K562 (cell line): ENCODE measurements around the gene KLHL22. TPM values are rescaled to one million over a fixed set of nuclear protein-coding genes. Genes with fewer than 3 reads are reported as not detected.

ENCODE experiments used
- CBX3 ChIP-seq, 2 experiments: IDR thresholded peaks; 1 replicate in 1 of 2; 2 replicates in 1 of 2; pipeline ENCODE4 v1.6.1; 2012; ENCODE audit warnings: inconsistent platforms in 2 of 2, low read length in 2 of 2, borderline replicate concordance in 1 of 2, control low read depth in 1 of 2
- CHCHD3 ChIP-seq: fragments of 250-450 bp; sonication (Bioruptor Pico); IDR thresholded peaks from 2 replicates; pipeline ENCODE4 v2.1.2; 2022; ENCODE audit warnings: mild to moderate bottlenecking
- HIVEP1 ChIP-seq: fragments of 250-450 bp; sonication (Bioruptor Pico); IDR thresholded peaks from 2 replicates; pipeline ENCODE4 v1.4.0; 2020; ENCODE audit warnings: mild to moderate bottlenecking
- ILK ChIP-seq: fragments of 450-650 bp; IDR thresholded peaks from 2 replicates; pipeline ENCODE4 v1.6.1; 2016; ENCODE audit warnings: missing genetic modification characterization, low read depth, mild to moderate bottlenecking, missing compliant biosample characterization, moderate library complexity, borderline replicate concordance
- KAT7 ChIP-seq: sonication (generic); formaldehyde crosslinking; IDR thresholded peaks from 2 replicates; pipeline ENCODE4 v1.8.0; 2022; ENCODE audit warnings: missing genetic modification reagents, mild to moderate bottlenecking, borderline replicate concordance
- SP2 ChIP-seq: IDR thresholded peaks from 2 replicates; pipeline ENCODE4 v1.6.1; 2011; ENCODE audit warnings: mild to moderate bottlenecking, low read depth, low read length, moderate library complexity; ENCODE audit not compliant: poor library complexity, severe bottlenecking; ENCODE audit errors: extremely low read depth
- ZBTB1 ChIP-seq: sonication (generic); formaldehyde crosslinking; IDR thresholded peaks from 2 replicates; pipeline ENCODE4 v1.8.1; 2023; ENCODE audit warnings: missing genetic modification reagents, low read depth, mild to moderate bottlenecking, borderline replicate concordance
- ZNF76 ChIP-seq: fragments of 250-450 bp; sonication (Bioruptor Pico); IDR thresholded peaks from 2 replicates; pipeline ENCODE4 v1.4.0; 2020; ENCODE audit warnings: mild to moderate bottlenecking, moderate library complexity, borderline replicate concordance
- polyA plus RNA-seq, 8 experiments: library from polyadenylated mRNA; depleted of rRNA in 4 of 8; stranded (reverse) in 5 of 8; unstranded in 3 of 8; fragments of >200 nt; fragmentation: Nextera tagmentation in 2 of 8; fragmentation: Illumina TruSeq in 1 of 8; extraction: Ambion mirVana in 2 of 8; extraction: Trizol in 1 of 8; gene quantifications; 2 replicates each; pipeline versions ENCODE4 v1.2.1 to v1.2.3, GENCODE V29; 2011 to 2014; ENCODE audit warnings: inconsistent platforms in 1 of 8, missing spikeins in 1 of 8
- total RNA-seq, 7 experiments: library from RNA; depleted of rRNA in 6 of 7; stranded (reverse); fragments of >200 nt in 6 of 7; fragmentation: Illumina TruSeq in 2 of 7; extraction: Trizol in 2 of 7; gene quantifications; 2 replicates each; pipeline versions ENCODE4 v1.2.1 to v1.2.3, GENCODE V29; 2011 to 2021; ENCODE audit warnings: low replicate concordance in 1 of 7
- TF ChIP-seq, protein P1 (sequence below): fragments of 450-650 bp; IDR thresholded peaks from 2 replicates; pipeline ENCODE4 v1.6.1; 2016; ENCODE audit warnings: mild to moderate bottlenecking, moderate library complexity
- TF ChIP-seq, protein P2 (sequence below): sonication (generic); formaldehyde crosslinking; IDR thresholded peaks from 2 replicates; pipeline ENCODE4 v1.8.0; 2022; ENCODE audit warnings: mild to moderate bottlenecking, missing genetic modification reagents, borderline replicate concordance

The KLHL22 gene
- total and polyA plus RNA-seq, 9 of the 15 experiments (the other 6 are each of a cell fraction or from before 2014, with no cell fraction given): 1.3 to 25.6 (median 15.2) TPM

DNA sequence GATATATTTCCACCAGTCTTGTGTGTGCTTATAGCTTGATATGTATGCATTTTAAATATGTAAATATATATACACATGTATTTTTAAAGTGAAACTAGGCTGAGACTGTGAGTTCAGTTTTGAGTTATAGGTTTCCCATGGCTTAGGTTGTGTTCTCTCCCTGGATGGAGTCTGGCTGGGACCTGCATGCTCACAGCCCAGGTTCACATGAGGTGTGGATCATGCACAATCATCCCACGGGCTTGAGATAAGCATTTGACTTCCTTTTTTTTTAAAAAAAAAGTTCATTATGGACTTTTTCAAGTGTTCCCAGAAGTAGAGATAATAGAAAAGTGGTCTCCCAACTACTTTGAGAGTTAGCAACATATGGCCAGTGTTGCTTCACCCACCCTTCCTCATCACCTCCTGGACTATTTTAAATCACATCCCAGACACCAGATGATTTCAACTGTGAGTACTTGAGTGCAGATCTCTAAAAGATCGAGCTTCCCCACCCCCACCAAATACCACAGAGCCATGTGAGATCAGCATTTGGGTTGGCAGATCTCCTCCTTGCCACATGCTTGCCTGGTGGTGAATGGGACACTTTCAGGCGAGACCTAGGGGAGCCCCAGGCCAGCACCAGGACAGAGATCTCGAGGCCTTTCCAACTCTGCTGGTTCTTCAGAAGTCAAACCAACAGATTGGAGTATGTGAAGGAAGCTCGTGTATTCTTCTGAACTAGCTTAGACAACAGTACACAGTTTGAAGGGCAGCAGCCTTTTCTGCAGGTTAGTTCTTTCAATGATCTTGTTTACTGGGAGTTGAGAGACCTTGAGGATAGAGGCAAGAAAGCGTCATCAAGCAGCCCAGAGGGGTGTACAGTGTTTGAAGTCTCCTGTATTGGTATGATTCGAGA lies 27.7 kb upstream of the KLHL22 start (continued):
- TF ChIP-seq, protein P1, sequence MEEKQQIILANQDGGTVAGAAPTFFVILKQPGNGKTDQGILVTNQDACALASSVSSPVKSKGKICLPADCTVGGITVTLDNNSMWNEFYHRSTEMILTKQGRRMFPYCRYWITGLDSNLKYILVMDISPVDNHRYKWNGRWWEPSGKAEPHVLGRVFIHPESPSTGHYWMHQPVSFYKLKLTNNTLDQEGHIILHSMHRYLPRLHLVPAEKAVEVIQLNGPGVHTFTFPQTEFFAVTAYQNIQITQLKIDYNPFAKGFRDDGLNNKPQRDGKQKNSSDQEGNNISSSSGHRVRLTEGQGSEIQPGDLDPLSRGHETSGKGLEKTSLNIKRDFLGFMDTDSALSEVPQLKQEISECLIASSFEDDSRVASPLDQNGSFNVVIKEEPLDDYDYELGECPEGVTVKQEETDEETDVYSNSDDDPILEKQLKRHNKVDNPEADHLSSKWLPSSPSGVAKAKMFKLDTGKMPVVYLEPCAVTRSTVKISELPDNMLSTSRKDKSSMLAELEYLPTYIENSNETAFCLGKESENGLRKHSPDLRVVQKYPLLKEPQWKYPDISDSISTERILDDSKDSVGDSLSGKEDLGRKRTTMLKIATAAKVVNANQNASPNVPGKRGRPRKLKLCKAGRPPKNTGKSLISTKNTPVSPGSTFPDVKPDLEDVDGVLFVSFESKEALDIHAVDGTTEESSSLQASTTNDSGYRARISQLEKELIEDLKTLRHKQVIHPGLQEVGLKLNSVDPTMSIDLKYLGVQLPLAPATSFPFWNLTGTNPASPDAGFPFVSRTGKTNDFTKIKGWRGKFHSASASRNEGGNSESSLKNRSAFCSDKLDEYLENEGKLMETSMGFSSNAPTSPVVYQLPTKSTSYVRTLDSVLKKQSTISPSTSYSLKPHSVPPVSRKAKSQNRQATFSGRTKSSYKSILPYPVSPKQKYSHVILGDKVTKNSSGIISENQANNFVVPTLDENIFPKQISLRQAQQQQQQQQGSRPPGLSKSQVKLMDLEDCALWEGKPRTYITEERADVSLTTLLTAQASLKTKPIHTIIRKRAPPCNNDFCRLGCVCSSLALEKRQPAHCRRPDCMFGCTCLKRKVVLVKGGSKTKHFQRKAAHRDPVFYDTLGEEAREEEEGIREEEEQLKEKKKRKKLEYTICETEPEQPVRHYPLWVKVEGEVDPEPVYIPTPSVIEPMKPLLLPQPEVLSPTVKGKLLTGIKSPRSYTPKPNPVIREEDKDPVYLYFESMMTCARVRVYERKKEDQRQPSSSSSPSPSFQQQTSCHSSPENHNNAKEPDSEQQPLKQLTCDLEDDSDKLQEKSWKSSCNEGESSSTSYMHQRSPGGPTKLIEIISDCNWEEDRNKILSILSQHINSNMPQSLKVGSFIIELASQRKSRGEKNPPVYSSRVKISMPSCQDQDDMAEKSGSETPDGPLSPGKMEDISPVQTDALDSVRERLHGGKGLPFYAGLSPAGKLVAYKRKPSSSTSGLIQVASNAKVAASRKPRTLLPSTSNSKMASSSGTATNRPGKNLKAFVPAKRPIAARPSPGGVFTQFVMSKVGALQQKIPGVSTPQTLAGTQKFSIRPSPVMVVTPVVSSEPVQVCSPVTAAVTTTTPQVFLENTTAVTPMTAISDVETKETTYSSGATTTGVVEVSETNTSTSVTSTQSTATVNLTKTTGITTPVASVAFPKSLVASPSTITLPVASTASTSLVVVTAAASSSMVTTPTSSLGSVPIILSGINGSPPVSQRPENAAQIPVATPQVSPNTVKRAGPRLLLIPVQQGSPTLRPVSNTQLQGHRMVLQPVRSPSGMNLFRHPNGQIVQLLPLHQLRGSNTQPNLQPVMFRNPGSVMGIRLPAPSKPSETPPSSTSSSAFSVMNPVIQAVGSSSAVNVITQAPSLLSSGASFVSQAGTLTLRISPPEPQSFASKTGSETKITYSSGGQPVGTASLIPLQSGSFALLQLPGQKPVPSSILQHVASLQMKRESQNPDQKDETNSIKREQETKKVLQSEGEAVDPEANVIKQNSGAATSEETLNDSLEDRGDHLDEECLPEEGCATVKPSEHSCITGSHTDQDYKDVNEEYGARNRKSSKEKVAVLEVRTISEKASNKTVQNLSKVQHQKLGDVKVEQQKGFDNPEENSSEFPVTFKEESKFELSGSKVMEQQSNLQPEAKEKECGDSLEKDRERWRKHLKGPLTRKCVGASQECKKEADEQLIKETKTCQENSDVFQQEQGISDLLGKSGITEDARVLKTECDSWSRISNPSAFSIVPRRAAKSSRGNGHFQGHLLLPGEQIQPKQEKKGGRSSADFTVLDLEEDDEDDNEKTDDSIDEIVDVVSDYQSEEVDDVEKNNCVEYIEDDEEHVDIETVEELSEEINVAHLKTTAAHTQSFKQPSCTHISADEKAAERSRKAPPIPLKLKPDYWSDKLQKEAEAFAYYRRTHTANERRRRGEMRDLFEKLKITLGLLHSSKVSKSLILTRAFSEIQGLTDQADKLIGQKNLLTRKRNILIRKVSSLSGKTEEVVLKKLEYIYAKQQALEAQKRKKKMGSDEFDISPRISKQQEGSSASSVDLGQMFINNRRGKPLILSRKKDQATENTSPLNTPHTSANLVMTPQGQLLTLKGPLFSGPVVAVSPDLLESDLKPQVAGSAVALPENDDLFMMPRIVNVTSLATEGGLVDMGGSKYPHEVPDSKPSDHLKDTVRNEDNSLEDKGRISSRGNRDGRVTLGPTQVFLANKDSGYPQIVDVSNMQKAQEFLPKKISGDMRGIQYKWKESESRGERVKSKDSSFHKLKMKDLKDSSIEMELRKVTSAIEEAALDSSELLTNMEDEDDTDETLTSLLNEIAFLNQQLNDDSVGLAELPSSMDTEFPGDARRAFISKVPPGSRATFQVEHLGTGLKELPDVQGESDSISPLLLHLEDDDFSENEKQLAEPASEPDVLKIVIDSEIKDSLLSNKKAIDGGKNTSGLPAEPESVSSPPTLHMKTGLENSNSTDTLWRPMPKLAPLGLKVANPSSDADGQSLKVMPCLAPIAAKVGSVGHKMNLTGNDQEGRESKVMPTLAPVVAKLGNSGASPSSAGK: no peak
- TF ChIP-seq CHCHD3: no peak
- TF ChIP-seq ZNF76 (CRISPR knock-in tag): peak; percentile 80; the same call in 1 of the 2 replicates
- no peak for TF ChIP-seq SP2
- TF ChIP-seq, protein P2, sequence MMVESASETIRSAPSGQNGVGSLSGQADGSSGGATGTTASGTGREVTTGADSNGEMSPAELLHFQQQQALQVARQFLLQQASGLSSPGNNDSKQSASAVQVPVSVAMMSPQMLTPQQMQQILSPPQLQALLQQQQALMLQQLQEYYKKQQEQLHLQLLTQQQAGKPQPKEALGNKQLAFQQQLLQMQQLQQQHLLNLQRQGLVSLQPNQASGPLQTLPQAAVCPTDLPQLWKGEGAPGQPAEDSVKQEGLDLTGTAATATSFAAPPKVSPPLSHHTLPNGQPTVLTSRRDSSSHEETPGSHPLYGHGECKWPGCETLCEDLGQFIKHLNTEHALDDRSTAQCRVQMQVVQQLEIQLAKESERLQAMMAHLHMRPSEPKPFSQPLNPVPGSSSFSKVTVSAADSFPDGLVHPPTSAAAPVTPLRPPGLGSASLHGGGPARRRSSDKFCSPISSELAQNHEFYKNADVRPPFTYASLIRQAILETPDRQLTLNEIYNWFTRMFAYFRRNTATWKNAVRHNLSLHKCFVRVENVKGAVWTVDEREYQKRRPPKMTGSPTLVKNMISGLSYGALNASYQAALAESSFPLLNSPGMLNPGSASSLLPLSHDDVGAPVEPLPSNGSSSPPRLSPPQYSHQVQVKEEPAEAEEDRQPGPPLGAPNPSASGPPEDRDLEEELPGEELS (CRISPR knock-in tag): peak; percentile 74; the same call in 1 of the 2 replicates
- peak in 1 of 2 experiments; percentile 96; a peak in 2 of 3 replicates for TF ChIP-seq CBX3 (IDR thresholded peaks at IDR 0.05; ENCODE audit: borderline replicate concordance in 1 of 2, low read length in 2 of 2)
- no peak for TF ChIP-seq ILK
- TF ChIP-seq HIVEP1 (CRISPR knock-in tag): peak; percentile 27; the same call in 1 of the 2 replicates
- no peak for TF ChIP-seq ZBTB1 (CRISPR knock-in tag)
- TF ChIP-seq KAT7: no peak
